ENCODE measurements around the gene CCDC154. TPM values are rescaled to one million over a fixed set of nuclear protein-coding genes. Genes with fewer than 3 reads are reported as not detected.
"Not testable (repeated sequence)": the region's sequence is repeated elsewhere in the genome, so short reads cannot be mapped to it uniquely, and the experiment has no call there.

Gene CCDC154
- total RNA-seq, 1 experiment from 2014 or later = 0.71 TPM

GRCh38 chr16:1439699-1440074, 4.7 kb downstream of the CCDC154 start:
- not testable (repeated sequence) for H3K27me3 ChIP-seq; H3K36me3 ChIP-seq; DNase-seq; H3K27ac ChIP-seq; H3K9me3 ChIP-seq (replicated peaks)
- peak overlapping the region; percentile 33; the same call in 1 of the 2 replicates for H3K4me3 ChIP-seq
- peaks cover 41% of the 10 kb centered on the region for H3K4me1 ChIP-seq

GRCh38 chr16:1439058-1439698, 5.2 kb downstream of the CCDC154 start:
- peak overlapping the region; percentile 33 for H3K4me3 ChIP-seq
- H3K9me3 ChIP-seq (replicated peaks) = no peaks in the 10 kb centered on the region
- no peaks in the 10 kb centered on the region for H3K27me3 ChIP-seq
- H3K4me1 ChIP-seq = peaks cover 41% of the 10 kb centered on the region
- H3K27ac ChIP-seq = peak overlapping the region; percentile 16; the same call in 1 of the 2 replicates
- peak; percentile 76 to 84 for DNase-seq
- 0 out of 2 replicates have a peak, but pooled peaks cover under 1% of the 10 kb centered on the region for H3K36me3 ChIP-seq

GRCh38 chr16:1438229-1439057, 5.9 kb downstream of the CCDC154 start:
- Histone ChIP-seq H3K27me3 (no peaks in the 10 kb centered on the region), H3K36me3 (peaks cover 8% of the 10 kb centered on the region), H3K4me1 (peaks cover 41% of the 10 kb centered on the region), H3K9me3 (replicated peaks) (no peaks in the 10 kb centered on the region), H3K27ac (peak overlapping the region; percentile 42; the same call in 1 of the 2 replicates), H3K4me3 (peak overlapping the region; percentile 33)
- peak; percentile 63 to 74 for DNase-seq

GRCh38 chr16:1437606-1438005, 6.8 kb downstream of the CCDC154 start:
- Histone ChIP-seq H3K9me3 (replicated peaks) (no peaks in the 10 kb centered on the region), H3K27ac (peak overlapping the region; percentile 42), H3K36me3 (peaks cover 14% of the 10 kb centered on the region), H3K27me3 (no peaks in the 10 kb centered on the region), H3K4me1 (peaks cover 41% of the 10 kb centered on the region), H3K4me3 (peak overlapping the region; percentile 33)
- peak; percentile 93 to 95 for DNase-seq

- no peaks in the 10 kb centered on the region for H3K9me3 ChIP-seq (replicated peaks)
- DNase-seq = peak; percentile 68 to 73
- peaks cover 16% of the 10 kb centered on the region for H3K36me3 ChIP-seq
- peak overlapping the region; percentile 42 for H3K27ac ChIP-seq
- H3K4me3 ChIP-seq = peak overlapping the region; percentile 33
- peaks cover 41% of the 10 kb centered on the region for H3K4me1 ChIP-seq
- H3K27me3 ChIP-seq = no peaks in the 10 kb centered on the region
These were observed 7.5 kb downstream of the CCDC154 start for GRCh38 chr16:1436731-1437355.

GRCh38 chr16:1435921-1436697, 8.2 kb downstream of the CCDC154 start:
- Histone ChIP-seq H3K27me3 (no peaks in the 10 kb centered on the region), H3K9me3 (replicated peaks) (no peaks in the 10 kb centered on the region), H3K4me3 (no peak overlapping the region), H3K27ac (no peak overlapping the region; the same call in 1 of the 2 replicates), H3K4me1 (peaks cover 41% of the 10 kb centered on the region), H3K36me3 (peaks cover 16% of the 10 kb centered on the region)
- peak; percentile 76 to 82 for DNase-seq

- no peaks in the 10 kb centered on the region for H3K27me3 ChIP-seq
- no peak for DNase-seq
- H3K27ac ChIP-seq = no peak overlapping the region
- no peak overlapping the region for H3K4me3 ChIP-seq
- H3K4me1 ChIP-seq = peaks cover 45% of the 10 kb centered on the region
- peaks cover 16% of the 10 kb centered on the region for H3K36me3 ChIP-seq
- no peaks in the 10 kb centered on the region for H3K9me3 ChIP-seq (replicated peaks)
These were observed 9.4 kb downstream of the CCDC154 start for GRCh38 chr16:1434644-1435592.

GRCh38 chr16:1433756-1434155, 10.6 kb downstream of the CCDC154 start:
- H3K27me3 ChIP-seq = no peaks in the 10 kb centered on the region
- no peak overlapping the region for H3K27ac ChIP-seq

GRCh38 chr16:1433263-1433560, 11.1 kb downstream of the CCDC154 start:
- peaks cover 48% of the 10 kb centered on the region for H3K4me1 ChIP-seq
- H3K4me3 ChIP-seq = peak overlapping the region; percentile 70
- H3K27ac ChIP-seq = peak overlapping the region; percentile 99; the same call in 1 of the 2 replicates
- no peaks in the 10 kb centered on the region for H3K9me3 ChIP-seq (replicated peaks)
- DNase-seq = no peak
- peaks cover 16% of the 10 kb centered on the region for H3K36me3 ChIP-seq
- H3K27me3 ChIP-seq = no peaks in the 10 kb centered on the region

More at GRCh38 chr16:1433756-1434155, 10.6 kb downstream of the CCDC154 start:
- DNase-seq = no peak
- Histone ChIP-seq H3K4me1 (peaks cover 47% of the 10 kb centered on the region), H3K36me3 (peaks cover 16% of the 10 kb centered on the region), H3K4me3 (no peak overlapping the region; the same call in 1 of the 2 replicates), H3K9me3 (replicated peaks) (no peaks in the 10 kb centered on the region)

- H3K36me3 ChIP-seq = peaks cover 16% of the 10 kb centered on the region
- no peaks in the 10 kb centered on the region for H3K27me3 ChIP-seq
- peaks cover 50% of the 10 kb centered on the region for H3K4me1 ChIP-seq
- peak overlapping the region; percentile 70 for H3K4me3 ChIP-seq
- H3K27ac ChIP-seq = peak overlapping the region; percentile 99
- H3K9me3 ChIP-seq (replicated peaks) = no peaks in the 10 kb centered on the region
- DNase-seq = peak in 1 of 2 experiments; percentile 31
These were observed 11.7 kb downstream of the CCDC154 start for GRCh38 chr16:1432388-1433262.

GRCh38 chr16:1431497-1432270, 12.7 kb downstream of the CCDC154 start:
- Histone ChIP-seq H3K36me3 (peaks cover 16% of the 10 kb centered on the region), H3K27ac (peak overlapping the region; percentile 99), H3K4me3 (peak overlapping the region; percentile 70), H3K4me1 (peaks cover 51% of the 10 kb centered on the region), H3K27me3 (no peaks in the 10 kb centered on the region), H3K9me3 (replicated peaks) (no peaks in the 10 kb centered on the region)
- peak; percentile 73 to 76 for DNase-seq
